Measurements from ENCODE around the gene DGUOK.

- no peak for TF ChIP-seq EZH2 (IDR thresholded peaks at IDR 0.05; ENCODE audit: borderline replicate concordance)
- no peak for TF ChIP-seq EZH2phosphoT487 (IDR thresholded peaks at IDR 0.05; ENCODE audit: low read depth, severe bottlenecking, unreplicated experiment)
These were observed 33.9 kb upstream of the DGUOK start, which contains the start of gene ACTG2 for GRCh38 chr2:73892631-73893329.

Data from hepatocyte (in vitro differentiated cells).